GM21786 (cell line): ENCODE measurements around the gene FERMT3.

Experiments
- ATAC-seq: cut with Tn5 transposase; IDR thresholded peaks from one replicate; pipeline ENCODE4 v1.9.1; 2021; ENCODE audit not compliant: unreplicated experiment

FERMT3 gene

GRCh38 chr11:64233913-64234586 is 27.5 kb downstream of the FERMT3 start, which contains the start of gene VEGFB:
TSS of gene VEGFB (plus strand) at chr11:64234584. CDS start at chr11:64234834, 250 bp downstream.
- ATAC-seq = no peak

- no peak for ATAC-seq
Measured at GRCh38 chr11:64234647-64235379, 28.3 kb downstream of the FERMT3 start.

GRCh38 chr11:64235437-64236161 is 29.1 kb downstream of the FERMT3 start:
- ATAC-seq = no peak

GRCh38 chr11:64237484-64237951 is 31.0 kb downstream of the FERMT3 start:
- ATAC-seq = no peak

- no peak for ATAC-seq
Measured at GRCh38 chr11:64238076-64238475, 31.6 kb downstream of the FERMT3 start.

- ATAC-seq = no peak
Measured at GRCh38 chr11:64238999-64239398, 32.5 kb downstream of the FERMT3 start.

GRCh38 chr11:64239662-64240434 is 33.3 kb downstream of the FERMT3 start:
- ATAC-seq = no peak

GRCh38 chr11:64240435-64241240 is 34.1 kb downstream of the FERMT3 start, which contains the start of gene FKBP2:
TSS of gene FKBP2 (plus strand) at chr11:64241095. CDS start at chr11:64242388, 1,293 bp downstream.
- ATAC-seq = peak; percentile 40

- ATAC-seq = peak; percentile 63
Measured at GRCh38 chr11:64241241-64241490, 34.6 kb downstream of the FERMT3 start.

GRCh38 chr11:64241491-64242374 is 35.2 kb downstream of the FERMT3 start:
- peak; percentile 6 for ATAC-seq

- no peak for ATAC-seq
Measured at GRCh38 chr11:64243236-64243854, 36.8 kb downstream of the FERMT3 start.

GRCh38 chr11:64244107-64244506 is 37.6 kb downstream of the FERMT3 start:
- no peak for ATAC-seq

GRCh38 chr11:64244966-64245365 is 38.4 kb downstream of the FERMT3 start:
- ATAC-seq = no peak

GRCh38 chr11:64245401-64245796 is 38.9 kb downstream of the FERMT3 start:
- no peak for ATAC-seq

- no peak for ATAC-seq
Measured at GRCh38 chr11:64245797-64246620, 39.5 kb downstream of the FERMT3 start.

GRCh38 chr11:64246621-64246870 is 40.0 kb downstream of the FERMT3 start:
- ATAC-seq = peak; percentile 10

- ATAC-seq = peak; percentile 39
Measured at GRCh38 chr11:64246871-64247728, 40.6 kb downstream of the FERMT3 start, which contains the start of gene PPP1R14B. TSS of gene PPP1R14B (minus strand) at chr11:64246943. CDS start at chr11:64246673, 270 bp downstream.
